Esophagus squamous epithelium (tissue), 4 donors: ENCODE measurements around the gene RASGRF2.

Experiments used
- CTCF ChIP-seq, 6 experiments: fragments of 450-650 bp in 4 of 6; fragments of 200-600 bp in 2 of 6; sonication (generic) in 2 of 6; IDR thresholded peaks; one replicate each; pipeline ENCODE4 v1.5.1; 2016 to 2019; ENCODE audit warnings: antibody characterized with exemption in 6 of 6, mild to moderate bottlenecking in 4 of 6, moderate library complexity in 4 of 6
- POLR2A ChIP-seq, 4 donors: fragments of 450-650 bp; IDR thresholded peaks; one replicate each; pipeline ENCODE4 v1.6.1; 2017; ENCODE audit warnings: antibody characterized with exemption in 4 of 4, mild to moderate bottlenecking in 4 of 4, moderate library complexity in 3 of 4

GRCh38 chr5:80934751-80935150 lies 25.4 kb upstream of the RASGRF2 start:
- no peak for TF ChIP-seq CTCF (IDR thresholded peaks at IDR 0.05)
- no peak for TF ChIP-seq POLR2A (IDR thresholded peaks at IDR 0.05)
